Right ventricle myocardium inferior (tissue), 1 donor: Measurements from ENCODE around the gene MAD1L1. TPM values are rescaled to one million over a fixed set of nuclear protein-coding genes. Genes with fewer than 3 reads are reported as not detected.

Experiments
- ATAC-seq: fragments of 200-7000 bp; cut with Tn5 transposase; one replicate; pipeline ENCODE4 v1.9.1; 2020; ENCODE audit warnings: mild to moderate bottlenecking, moderate library complexity
- DNase-seq: peaks from one replicate; pipeline ENCODE4 v3.0.0; 2021; ENCODE audit errors: missing footprints
- intact Hi-C: fragments of 100-400 bp; cut with DNase I; formaldehyde crosslinking; loops from one replicate; pipeline ENCODE4 v1.11.0; 2022
- total RNA-seq: library from RNA; stranded (reverse); fragmentation: NEBNext Ultra II Directional; extraction: Animal tissue kit (Norgen Biotek cat#: 25700); gene quantifications from one replicate; pipeline ENCODE4 v1.2.1, GENCODE V29; 2021
- donor health status: DM: no; HTN: yes; CAD: no; lungs with severe emphysema.

MAD1L1 gene
- total RNA-seq, 1 donor from 2014 or later: 19.1 TPM

DNA sequence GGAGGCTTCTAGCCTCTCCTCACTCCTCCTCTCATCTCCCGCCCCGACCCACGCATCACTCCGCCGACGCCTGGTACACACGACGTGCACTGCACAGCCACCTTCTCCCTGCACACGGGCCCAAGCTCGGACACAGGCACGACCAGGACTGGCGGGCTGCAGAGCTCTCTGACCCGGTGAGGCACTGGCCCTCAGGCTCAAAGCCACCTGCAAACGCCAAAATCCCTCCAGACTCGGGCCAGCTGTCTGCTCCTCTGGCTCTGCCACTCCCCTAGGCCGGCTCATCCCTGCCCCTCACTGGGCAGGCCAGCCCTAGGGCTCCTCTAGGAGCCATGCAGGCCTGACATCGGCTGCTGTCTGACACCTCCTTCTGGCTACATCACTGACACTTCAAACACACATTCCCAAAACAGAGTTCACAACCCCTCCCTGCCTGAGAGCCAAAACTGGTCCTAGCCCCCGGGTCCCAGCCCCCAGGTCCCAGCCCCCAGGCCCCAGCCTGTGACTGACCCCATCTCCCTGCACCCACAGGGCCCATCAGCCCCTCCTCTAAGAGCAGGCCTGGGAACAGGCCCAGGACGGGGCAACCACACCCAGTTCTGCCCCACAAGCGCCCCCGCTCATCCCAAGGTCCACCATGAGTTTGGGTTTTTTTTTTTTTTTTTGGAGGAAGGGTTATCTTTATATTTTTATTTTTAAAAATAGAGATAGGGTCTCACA is 35.1 kb downstream of the MAD1L1 start:
- ATAC-seq (no peak), DNase-seq (peak; percentile 64)
- intact Hi-C loops: loop anchor here (5.0 kb wide), 1 partner anchor 95 kb away; no protein-coding TSS in a partner anchor

GRCh38 chr7:2196381-2197378 is 36.1 kb downstream of the MAD1L1 start:
- DNase-seq: no peak
- intact Hi-C loops: loop anchor here (5.0 kb wide), 1 partner anchor 94 kb away; no protein-coding TSS in a partner anchor
- ATAC-seq: no peak

DNA sequence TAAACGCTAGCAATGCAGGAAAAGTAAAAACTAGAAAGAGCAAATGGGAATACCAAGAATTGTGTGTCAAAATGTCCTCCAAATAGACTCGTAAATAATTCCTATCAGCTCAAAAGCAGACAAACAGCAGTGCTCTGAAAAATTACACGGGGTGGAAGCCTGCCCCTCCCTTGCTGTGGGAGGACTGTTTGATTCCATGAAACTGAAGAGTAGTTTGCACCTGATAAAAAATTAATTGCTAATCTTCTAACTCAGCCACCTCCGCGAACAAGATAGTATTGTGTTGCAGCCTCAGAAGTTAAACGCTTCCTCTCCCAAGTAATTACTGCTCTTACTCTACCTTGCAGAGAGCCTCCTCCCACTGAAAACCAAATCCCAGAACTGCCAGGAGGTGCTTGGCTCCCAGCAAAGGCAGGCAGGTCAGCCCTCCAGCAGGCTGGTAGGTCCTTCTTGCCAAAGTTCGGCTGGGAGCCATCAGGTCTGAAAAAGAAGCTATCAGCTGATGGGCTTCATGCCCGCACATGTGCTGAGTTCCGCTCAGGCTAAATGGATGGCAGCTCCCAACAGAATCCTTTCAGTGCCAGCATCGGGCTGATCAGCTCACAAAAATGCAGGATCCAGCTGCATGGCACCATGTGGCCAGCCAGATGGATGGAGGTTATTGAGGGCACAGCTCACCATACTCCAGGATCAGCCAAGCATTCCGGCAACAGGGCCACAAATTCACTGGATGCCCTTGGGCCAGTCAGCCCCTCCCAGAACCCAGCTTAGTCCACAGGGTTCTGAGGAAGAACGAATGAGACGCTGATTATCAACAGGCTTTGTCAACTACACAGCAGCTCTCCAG is 37.1 kb downstream of the MAD1L1 start:
- intact Hi-C loops: loop anchor here (5.0 kb wide), 1 partner anchor 93 kb away; no protein-coding TSS in a partner anchor
- ATAC-seq: peak; percentile 70
- peak; percentile 73 for DNase-seq

- DNase-seq (no peak), ATAC-seq (no peak)
- intact Hi-C loops: no loop called here
Observed at GRCh38 chr7:2193575-2194305, 39.0 kb downstream of the MAD1L1 start.

GRCh38 chr7:2192831-2193534 is 39.8 kb downstream of the MAD1L1 start:
- ATAC-seq (no peak), DNase-seq (no peak)

GRCh38 chr7:2191016-2191415 is 41.7 kb downstream of the MAD1L1 start:
- DNase-seq (no peak), ATAC-seq (no peak)
- intact Hi-C loops: no loop called here

More at GRCh38 chr7:2192831-2193534, 39.8 kb downstream of the MAD1L1 start:
- intact Hi-C loops: no loop called here

- intact Hi-C loops: no loop called here
- ATAC-seq (no peak), DNase-seq (no peak)
Observed at GRCh38 chr7:2190531-2190930, 42.2 kb downstream of the MAD1L1 start.

DNA sequence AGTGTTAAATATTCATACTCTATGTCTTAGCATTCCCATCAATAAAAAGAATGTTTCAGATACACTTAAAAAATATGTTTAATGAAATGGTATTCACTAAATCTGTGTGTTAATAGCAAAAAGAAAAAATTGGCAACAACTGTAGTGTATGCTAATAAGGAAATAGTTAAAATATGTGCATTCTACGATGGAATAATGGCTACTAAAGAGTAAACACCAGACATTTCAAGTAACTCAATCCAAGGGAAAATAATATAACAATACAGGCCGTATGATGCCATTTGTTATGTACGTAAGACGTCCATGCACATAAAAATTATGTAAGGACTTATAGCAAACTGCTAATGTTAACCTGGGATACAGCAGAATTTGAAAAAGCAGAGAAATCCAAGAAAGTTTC is 46.6 kb downstream of the MAD1L1 start:
- ATAC-seq: no peak
- DNase-seq: no peak
- intact Hi-C loops: no loop called here

- ATAC-seq (no peak), DNase-seq (no peak)
- intact Hi-C loops: no loop called here
Observed at GRCh38 chr7:2185715-2186114, 47.0 kb downstream of the MAD1L1 start.

DNA sequence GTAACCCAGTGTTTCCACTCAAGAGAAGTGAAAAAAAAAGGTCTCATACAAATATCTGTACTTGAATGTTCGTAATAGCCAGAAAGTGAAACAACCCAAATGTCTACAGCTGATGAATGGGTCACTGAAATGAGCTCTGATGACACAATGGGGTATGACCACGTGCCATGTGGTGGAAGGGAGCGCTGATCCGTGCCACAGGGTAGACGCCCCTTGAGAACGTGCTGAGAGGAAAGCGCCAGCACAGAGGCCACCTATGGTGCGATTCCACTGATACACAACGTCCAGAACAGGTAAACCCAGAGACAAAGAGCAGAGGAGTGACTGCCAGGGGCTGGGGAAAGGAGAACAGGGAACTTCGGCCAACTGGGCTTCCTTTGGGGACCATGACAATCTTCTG is 50.3 kb downstream of the MAD1L1 start:
- DNase-seq: no peak
- intact Hi-C loops: no loop called here
- ATAC-seq: no peak

- intact Hi-C loops: no loop called here
- ATAC-seq: no peak
- DNase-seq: no peak
Observed at GRCh38 chr7:2181077-2181854, 51.5 kb downstream of the MAD1L1 start.

DNA sequence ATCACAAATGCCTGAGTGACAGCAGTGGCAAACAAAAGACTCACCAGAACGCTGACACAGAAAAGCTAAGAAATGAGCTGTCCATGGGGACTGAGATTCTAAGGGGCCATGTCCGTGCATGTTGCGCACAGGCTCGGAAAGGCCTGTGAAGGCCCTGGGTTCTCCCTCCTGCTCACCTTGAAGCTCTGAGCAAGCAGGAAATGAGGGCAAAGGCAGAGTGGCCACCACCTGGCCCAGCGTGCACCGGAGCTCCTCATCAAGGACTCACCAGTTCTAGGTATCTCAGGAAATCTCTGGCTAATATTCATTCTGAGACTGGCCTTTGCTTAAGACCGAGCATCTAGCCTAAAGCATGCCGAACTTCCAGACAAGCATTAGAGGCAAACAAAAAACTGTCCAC is 52.7 kb downstream of the MAD1L1 start:
- ATAC-seq (no peak), DNase-seq (no peak)
- intact Hi-C loops: no loop called here

GRCh38 chr7:2175514-2175913 is 57.2 kb downstream of the MAD1L1 start:
- DNase-seq: no peak
- ATAC-seq: peak; percentile 70
- intact Hi-C loops: no loop called here

GRCh38 chr7:2175091-2175490 is 57.7 kb downstream of the MAD1L1 start:
- intact Hi-C loops: no loop called here
- peak; percentile 49 for ATAC-seq
- DNase-seq: no peak

- DNase-seq (no peak), ATAC-seq (no peak)
- intact Hi-C loops: loop anchor here (5.0 kb wide), 1 partner anchor 56 kb away; no protein-coding TSS in a partner anchor
Observed at GRCh38 chr7:2173189-2173827, 59.4 kb downstream of the MAD1L1 start.
